HEK293 (cell line): ENCODE results near the gene DCAF5.
A peak's percentile ranks its signal among the peaks of the same experiment; 100 is the strongest.

Experiments
- CTCF ChIA-PET: fragments of 350-600 bp; formaldehyde crosslinking; extraction: SDS; loops from one replicate; lab custom pipeline; 2021; ENCODE audit warnings: antibody characterized with exemption; lab: Yijun Ruan, JAX
- POLR2A ChIA-PET: fragments of 300-600 bp; formaldehyde crosslinking; extraction: SDS; loops from one replicate; lab custom pipeline; 2020; ENCODE audit warnings: antibody characterized with exemption, inconsistent platforms; lab: Yijun Ruan, JAX
- H3K27ac ChIP-seq: fragments of 200-500 bp; sonication (Bioruptor generic); 2 replicates; pipeline ENCODE4 v1.5.1; 2014; ENCODE audit warnings: low read depth, low read length, control low read depth, inconsistent platforms; ENCODE audit errors: extremely low read depth
- H3K36me3 ChIP-seq, 2 experiments: fragments of 200-500 bp in 1 of 2; sonication (Bioruptor generic) in 1 of 2; 1 replicate in 1 of 2; 2 replicates in 1 of 2; pipeline ENCODE4 v1.5.1; 2014 to 2017; ENCODE audit warnings: inconsistent platforms in 2 of 2, low read length in 2 of 2; ENCODE audit not compliant: control insufficient read depth in 2 of 2, insufficient read depth in 1 of 2
- H3K4me1 ChIP-seq: fragments of 200-500 bp; sonication (Bioruptor generic); 2 replicates; pipeline ENCODE4 v1.5.1; 2014; ENCODE audit warnings: mild to moderate bottlenecking, low read length, inconsistent platforms; ENCODE audit not compliant: control insufficient read depth, insufficient read depth
- H3K4me3 ChIP-seq: 2 replicates; pipeline ENCODE4 v1.5.1; 2011; ENCODE audit warnings: low read depth, mild to moderate bottlenecking, control low read depth, low read length, moderate library complexity
- H3K9me3 ChIP-seq: fragments of 200-500 bp; sonication (Bioruptor generic); 2 replicates; pipeline ENCODE4 v1.5.1; 2014; ENCODE audit warnings: low read depth, low read length, inconsistent platforms; ENCODE audit not compliant: control insufficient read depth, insufficient read depth
- EGR2 ChIP-seq: fragments of 450-650 bp; formaldehyde crosslinking; IDR thresholded peaks from 2 replicates; pipeline ENCODE4 v1.5.1; 2016; ENCODE audit warnings: low read depth, missing biosample characterization, missing genetic modification characterization
- GLI2 ChIP-seq: fragments of 450-650 bp; formaldehyde crosslinking; IDR thresholded peaks from 2 replicates; pipeline ENCODE4; 2017; ENCODE audit warnings: missing biosample characterization, missing genetic modification characterization, low read depth, borderline replicate concordance
- GLIS1 ChIP-seq: fragments of 450-650 bp; formaldehyde crosslinking; IDR thresholded peaks from 2 replicates; pipeline ENCODE4 v1.5.1; 2016; ENCODE audit warnings: missing biosample characterization, missing genetic modification characterization
- OSR2 ChIP-seq: fragments of 450-650 bp; formaldehyde crosslinking; IDR thresholded peaks from 2 replicates; pipeline ENCODE4 v1.5.1; 2016; ENCODE audit warnings: missing biosample characterization, missing genetic modification characterization
- PBX3 ChIP-seq: sonication (generic); formaldehyde crosslinking; IDR thresholded peaks from 2 replicates; pipeline ENCODE4 v1.8.1; 2022; ENCODE audit warnings: mild to moderate bottlenecking, moderate library complexity, missing genetic modification reagents
- ZBTB1 ChIP-seq: fragments of 450-650 bp; formaldehyde crosslinking; IDR thresholded peaks from 2 replicates; pipeline ENCODE4 v1.5.1; 2016; ENCODE audit warnings: missing biosample characterization, missing genetic modification characterization
- ZBTB48 ChIP-seq: fragments of 450-650 bp; formaldehyde crosslinking; IDR thresholded peaks from 2 replicates; pipeline ENCODE4 v1.5.1; 2016; ENCODE audit warnings: missing biosample characterization, missing genetic modification characterization
- ZFHX2 ChIP-seq: fragments of 450-650 bp; formaldehyde crosslinking; conservative IDR thresholded peaks from 2 replicates; pipeline ENCODE4 v1.5.1; 2016; ENCODE audit warnings: missing biosample characterization, missing genetic modification characterization
- ZNF292 ChIP-seq: fragments of 450-650 bp; formaldehyde crosslinking; IDR thresholded peaks from 2 replicates; pipeline ENCODE4 v1.5.1; 2016; ENCODE audit warnings: low read depth, missing biosample characterization, missing genetic modification characterization, borderline replicate concordance
- ZNF449 ChIP-seq: fragments of 450-650 bp; formaldehyde crosslinking; IDR thresholded peaks from 2 replicates; pipeline ENCODE4 v1.5.1; 2017; ENCODE audit warnings: missing biosample characterization, mild to moderate bottlenecking, missing genetic modification characterization, moderate library complexity
- ZNF488 ChIP-seq: fragments of 450-650 bp; formaldehyde crosslinking; IDR thresholded peaks from 2 replicates; pipeline ENCODE4 v1.5.1; 2016; ENCODE audit warnings: missing biosample characterization, missing genetic modification characterization
- ZNF510 ChIP-seq: fragments of 450-650 bp; formaldehyde crosslinking; IDR thresholded peaks from 2 replicates; pipeline ENCODE4 v1.5.1; 2018; ENCODE audit warnings: mild to moderate bottlenecking, missing genetic modification characterization, missing biosample characterization; ENCODE audit not compliant: insufficient replicate concordance
- ZNF639 ChIP-seq: fragments of 450-650 bp; formaldehyde crosslinking; IDR thresholded peaks from 2 replicates; pipeline ENCODE4 v1.5.1; 2016; ENCODE audit warnings: missing biosample characterization, missing genetic modification characterization
- ZNF692 ChIP-seq: fragments of 450-650 bp; formaldehyde crosslinking; IDR thresholded peaks from 2 replicates; pipeline ENCODE4 v1.5.1; 2016; ENCODE audit warnings: missing biosample characterization, missing genetic modification characterization
- ZNF837 ChIP-seq: fragments of 450-650 bp; formaldehyde crosslinking; IDR thresholded peaks from 2 replicates; pipeline ENCODE4 v1.5.1; 2016; ENCODE audit warnings: missing biosample characterization, missing genetic modification characterization
- TF ChIP-seq, protein P1 (sequence below): fragments of 450-650 bp; formaldehyde crosslinking; IDR thresholded peaks from 2 replicates; pipeline ENCODE4 v1.5.1; 2017; ENCODE audit warnings: missing biosample characterization, missing genetic modification characterization

DCAF5 gene

DNA sequence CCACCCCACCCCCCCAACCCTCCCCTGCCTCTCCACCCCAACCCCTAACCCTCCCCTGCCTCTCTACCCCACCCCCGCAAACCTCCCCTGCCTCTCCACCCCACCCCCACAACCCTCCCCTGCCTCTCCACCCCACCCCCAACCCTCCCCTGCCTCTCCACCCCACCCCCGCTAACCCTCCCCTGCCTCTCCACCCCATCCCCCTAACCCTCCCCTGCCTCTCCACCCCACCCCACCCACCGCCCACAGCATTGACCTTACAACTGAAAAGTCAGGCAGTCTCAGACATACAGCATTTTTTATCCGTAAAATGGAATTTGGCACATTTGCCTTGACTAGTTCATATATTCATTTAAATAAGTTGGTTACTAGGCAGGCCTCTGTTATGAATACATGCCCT is 135.2 kb downstream of the DCAF5 start:
- ChIA-PET CTCF (no interaction called here), POLR2A (no interaction called here)
- H3K9me3 ChIP-seq = no peaks in the 10 kb centered on the region
- no peaks in the 10 kb centered on the region for H3K36me3 ChIP-seq
- H3K4me3 ChIP-seq = no peak overlapping the region
- H3K27ac ChIP-seq = no peak overlapping the region
- peaks cover 10% of the 10 kb centered on the region for H3K4me1 ChIP-seq
- TF ChIP-seq, protein P1, sequence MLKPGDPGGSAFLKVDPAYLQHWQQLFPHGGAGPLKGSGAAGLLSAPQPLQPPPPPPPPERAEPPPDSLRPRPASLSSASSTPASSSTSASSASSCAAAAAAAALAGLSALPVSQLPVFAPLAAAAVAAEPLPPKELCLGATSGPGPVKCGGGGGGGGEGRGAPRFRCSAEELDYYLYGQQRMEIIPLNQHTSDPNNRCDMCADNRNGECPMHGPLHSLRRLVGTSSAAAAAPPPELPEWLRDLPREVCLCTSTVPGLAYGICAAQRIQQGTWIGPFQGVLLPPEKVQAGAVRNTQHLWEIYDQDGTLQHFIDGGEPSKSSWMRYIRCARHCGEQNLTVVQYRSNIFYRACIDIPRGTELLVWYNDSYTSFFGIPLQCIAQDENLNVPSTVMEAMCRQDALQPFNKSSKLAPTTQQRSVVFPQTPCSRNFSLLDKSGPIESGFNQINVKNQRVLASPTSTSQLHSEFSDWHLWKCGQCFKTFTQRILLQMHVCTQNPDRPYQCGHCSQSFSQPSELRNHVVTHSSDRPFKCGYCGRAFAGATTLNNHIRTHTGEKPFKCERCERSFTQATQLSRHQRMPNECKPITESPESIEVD (tag by site-specific recombination) = no peak
- TF ChIP-seq PBX3 (CRISPR knock-in tag) (no peak), ZBTB1 (no peak), ZNF510 (tag by site-specific recombination) (no peak), GLI2 (tag by site-specific recombination) (no peak), ZNF292 (no peak), ZNF639 (tag by site-specific recombination) (no peak)

DNA sequence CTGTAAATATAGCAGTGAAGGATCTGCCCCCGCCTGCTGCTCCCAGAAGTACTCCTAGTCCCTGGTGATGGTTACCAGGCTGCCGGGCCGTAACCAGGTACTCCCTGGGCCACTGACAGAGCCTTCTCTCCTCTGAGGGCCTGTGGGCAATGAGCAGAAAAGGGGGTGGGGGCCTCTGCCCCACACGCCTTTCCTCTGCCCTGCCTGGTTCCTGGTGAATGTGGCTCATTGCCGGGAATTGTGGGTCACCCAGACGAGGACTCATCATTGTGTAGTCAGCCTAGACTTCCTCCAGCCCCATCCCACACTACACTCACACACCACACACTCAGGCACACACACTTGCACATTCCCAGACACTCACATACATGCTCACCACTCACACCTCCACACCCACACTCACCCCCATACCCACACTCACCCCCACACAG is 138.1 kb downstream of the DCAF5 start:
- Histone ChIP-seq H3K9me3 (no peaks in the 10 kb centered on the region), H3K4me3 (no peak overlapping the region), H3K27ac (no peak overlapping the region), H3K4me1 (peaks cover 10% of the 10 kb centered on the region), H3K36me3 (no peaks in the 10 kb centered on the region)
- ChIA-PET POLR2A (interaction anchor here (0.6 to 1.2 kb wide), 3 partner anchors 23 to 75 kb away, joined by 3 to 6 read pairs (median 3); no protein-coding TSS in a partner anchor), CTCF (interaction anchor here (0.6 to 1.4 kb wide), 2 partner anchors 93 to 104 kb away, joined by 3 to 4 read pairs; no protein-coding TSS in a partner anchor)
- TF ChIP-seq ZFHX2 (tag by site-specific recombination) (peak; percentile 99), EGR2 (tag by site-specific recombination) (peak; percentile 99), ZNF488 (tag by site-specific recombination) (no peak)

DNA sequence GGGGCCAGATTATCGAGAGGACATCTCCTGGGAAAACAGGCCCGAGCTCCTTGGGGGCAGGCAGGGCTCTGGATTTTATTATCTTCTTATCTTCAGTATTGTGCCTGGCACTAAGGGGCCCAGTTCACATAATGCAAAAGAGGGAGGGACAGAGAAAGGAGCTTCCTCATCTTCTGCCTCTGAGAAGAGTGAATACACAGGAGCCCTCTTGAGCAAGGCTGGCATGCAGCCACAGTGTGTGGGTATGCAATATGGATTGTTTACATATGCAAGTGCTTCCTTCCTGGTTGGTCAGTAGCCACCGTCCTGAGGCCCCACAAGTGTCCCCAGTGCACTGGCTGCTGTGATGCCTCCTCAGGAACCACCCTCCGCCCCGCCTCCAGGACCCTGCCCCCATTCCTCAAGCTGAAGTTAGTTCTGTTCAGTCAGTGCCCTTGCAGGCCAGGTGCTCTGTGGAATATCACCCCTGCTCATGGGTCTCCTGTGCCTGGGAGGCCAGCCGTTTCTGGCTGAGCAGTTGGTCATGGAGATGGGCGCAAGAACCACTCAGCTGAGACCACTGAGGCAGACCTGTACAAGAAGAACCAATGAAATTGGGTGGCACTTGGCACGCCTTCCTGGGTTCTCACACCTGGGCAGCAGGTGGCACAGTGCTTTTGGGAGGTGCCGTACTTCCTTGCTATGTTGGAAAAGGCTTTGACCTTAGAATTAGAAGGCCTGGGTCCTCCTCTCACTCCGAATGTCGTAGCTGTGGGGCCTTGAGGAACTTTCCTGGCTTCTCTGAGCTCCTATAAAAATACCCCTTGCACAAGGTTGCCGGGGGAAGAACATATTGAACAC is 138.8 kb downstream of the DCAF5 start:
- H3K36me3 ChIP-seq = no peaks in the 10 kb centered on the region
- POLR2A ChIA-PET = interaction anchor here (0.6 to 1.8 kb wide), 4 partner anchors 24 to 74 kb away, joined by 3 to 6 read pairs (median 4); no protein-coding TSS in a partner anchor
- H3K4me3 ChIP-seq = no peak overlapping the region
- H3K4me1 ChIP-seq = peaks cover 10% of the 10 kb centered on the region
- no peaks in the 10 kb centered on the region for H3K9me3 ChIP-seq
- CTCF ChIA-PET = interaction anchor here (1.4 to 2.2 kb wide), 2 partner anchors 76 to 103 kb away, joined by 4 to 7 read pairs; no protein-coding TSS in a partner anchor
- H3K27ac ChIP-seq = peak overlapping the region; percentile 47; the same call in 1 of the 2 replicates
- TF ChIP-seq OSR2 (tag by site-specific recombination) (peak; percentile 94), ZNF692 (0 out of 2 replicates have a peak, but pooled peaks have one; percentile 38), ZNF837 (tag by site-specific recombination) (no peak), ZBTB48 (tag by site-specific recombination) (0 out of 2 replicates have a peak, but pooled peaks have one; percentile 25), ZNF449 (tag by site-specific recombination) (no peak), GLIS1 (tag by site-specific recombination) (peak; percentile 38; the same call in 1 of the 2 replicates)
